Fibroblast of lung (primary cell): ENCODE measurements around the gene CCDC70. TPM values are rescaled to one million over a fixed set of nuclear protein-coding genes. Genes with fewer than 3 reads are reported as not detected.
"Not testable (repeated sequence)": the region's sequence is repeated elsewhere in the genome, so short reads cannot be mapped to it uniquely, and the experiment has no call there.

ENCODE experiments used
- DNase-seq, 2 donors: peaks; one replicate each; pipeline versions ENCODE4 v3.0.0 to v3.0.0-alpha.2; 2010; ENCODE audit warnings: low read depth in 2 of 2
- H2AFZ ChIP-seq: 2 replicates; pipeline ENCODE4 v1.5.1; 2012; ENCODE audit warnings: low read length, control low read depth, inconsistent platforms
- H3K27ac ChIP-seq: 2 replicates; pipeline ENCODE4 v1.5.1; 2011; ENCODE audit warnings: low read length, control low read depth; ENCODE audit not compliant: insufficient read depth
- H3K27me3 ChIP-seq: 2 replicates; pipeline ENCODE4 v1.5.1; 2011; ENCODE audit warnings: mild to moderate bottlenecking, low read length; ENCODE audit not compliant: control insufficient read depth, insufficient read depth
- H3K36me3 ChIP-seq: 2 replicates; pipeline ENCODE4 v1.5.1; 2011; ENCODE audit warnings: low read length; ENCODE audit not compliant: control insufficient read depth, insufficient read depth
- H3K4me1 ChIP-seq: 2 replicates; pipeline ENCODE4 v1.5.1; 2011; ENCODE audit warnings: low read length; ENCODE audit not compliant: control insufficient read depth, insufficient read depth; ENCODE audit errors: extremely low read depth
- H3K4me2 ChIP-seq: 2 replicates; pipeline ENCODE4 v1.5.1; 2011; ENCODE audit warnings: low read length, control low read depth; ENCODE audit not compliant: insufficient read depth; ENCODE audit errors: extremely low read depth
- H3K4me3 ChIP-seq, 4 experiments: fragments of 200-600 bp in 1 of 4; sonication (generic) in 1 of 4; replicated peaks in 1 of 4; 2 replicates each; pipeline ENCODE4 v1.5.1; 2011 to 2016; ENCODE audit warnings: low read length in 4 of 4, low read depth in 3 of 4, mild to moderate bottlenecking in 3 of 4, control low read depth in 2 of 4, inconsistent platforms in 1 of 4, mixed read lengths in 1 of 4; ENCODE audit not compliant: insufficient read depth in 1 of 4; ENCODE audit errors: control extremely low read depth in 1 of 4
- H3K79me2 ChIP-seq: 2 replicates; pipeline ENCODE4 v1.5.1; 2012; ENCODE audit warnings: mild to moderate bottlenecking, low read length, inconsistent platforms; ENCODE audit not compliant: control insufficient read depth, insufficient read depth
- H3K9ac ChIP-seq: 2 replicates; pipeline ENCODE4 v1.5.1; 2011; ENCODE audit warnings: mild to moderate bottlenecking, low read length, control low read depth; ENCODE audit not compliant: insufficient read depth
- H3K9me3 ChIP-seq: 2 replicates; pipeline ENCODE4 v1.5.1; 2012; ENCODE audit warnings: low read depth, low read length; ENCODE audit not compliant: control insufficient read depth, insufficient read depth
- H4K20me1 ChIP-seq: 2 replicates; pipeline ENCODE4 v1.5.1; 2011; ENCODE audit warnings: low read length; ENCODE audit not compliant: control insufficient read depth, insufficient read depth; ENCODE audit errors: extremely low read depth
- EZH2 ChIP-seq: IDR thresholded peaks from 2 replicates; pipeline ENCODE4 v1.5.1; 2012; ENCODE audit warnings: low read length, control low read depth, mild to moderate bottlenecking; ENCODE audit errors: missing control alignments
- polyA plus RNA-seq, 2 donors: library from polyadenylated mRNA; depleted of rRNA in 1 of 2; stranded (reverse) in 1 of 2; unstranded in 1 of 2; fragments of >200 nt; gene quantifications; 2 replicates each; pipeline ENCODE4 v1.2.1, GENCODE V29; 2011 to 2012; ENCODE audit warnings: missing spikeins in 1 of 2
- total RNA-seq: library from RNA; depleted of rRNA; stranded (reverse); fragments of >200 nt; gene quantifications from 2 replicates; pipeline ENCODE4 v1.2.1, GENCODE V29; 2014
- TF ChIP-seq, protein P1 (sequence below), 2 donors: IDR thresholded peaks in 1 of 2; conservative IDR thresholded peaks in 1 of 2; 1 replicate in 1 of 2; 2 replicates in 1 of 2; pipeline ENCODE4 v1.5.1; 2011 to 2012; ENCODE audit warnings: low read length in 2 of 2, control low read depth in 1 of 2, inconsistent platforms in 1 of 2, low read depth in 1 of 2, mild to moderate bottlenecking in 1 of 2

The CCDC70 gene
- total and polyA plus RNA-seq, 2 donors (not counting 1 experiment from before 2014, with no cell fraction given): not detected

DNA sequence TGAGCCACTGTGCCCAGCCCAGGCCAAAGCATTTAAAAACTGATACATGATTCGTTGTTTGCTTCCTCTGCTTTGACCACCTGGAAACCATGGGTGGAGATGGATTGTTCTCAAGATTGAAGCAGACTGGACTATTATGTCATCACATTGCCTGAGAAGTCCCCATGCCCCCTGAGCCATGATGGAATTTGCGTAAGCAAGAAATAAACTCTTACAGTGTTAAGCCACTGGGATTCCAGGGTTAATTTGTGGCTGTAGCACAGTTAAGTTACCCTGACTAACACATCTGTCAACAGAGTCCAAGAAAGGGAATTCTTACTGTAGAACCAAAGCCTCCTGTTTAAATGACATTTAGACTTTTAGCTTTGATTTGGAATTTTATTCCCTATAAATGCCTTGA is 38.4 kb upstream of the CCDC70 start:
- H3K4me2 ChIP-seq: no peak overlapping the region
- peak in 1 of 2 donors; percentile 27 for DNase-seq
- H3K27me3 ChIP-seq: peaks cover 31% of the 10 kb centered on the region

DNA sequence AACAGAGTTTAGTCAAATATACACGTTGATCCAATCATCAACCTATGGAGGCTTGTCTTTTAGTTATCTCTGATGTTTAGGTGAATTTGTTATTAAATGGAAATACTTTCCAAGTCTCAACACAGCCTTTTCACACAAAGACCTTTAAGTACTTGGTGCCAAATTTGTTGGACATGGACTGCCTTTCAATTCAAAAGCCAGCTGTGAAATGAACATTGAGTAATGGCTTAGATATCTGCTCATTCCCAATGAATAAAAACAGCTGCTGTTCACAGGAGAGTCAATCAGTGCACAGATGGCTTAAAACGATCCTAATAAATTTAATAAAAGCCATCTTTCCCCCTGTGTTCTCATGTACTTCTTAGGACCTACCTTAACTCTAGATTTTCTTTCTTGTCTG is 37.9 kb upstream of the CCDC70 start:
- H3K4me2 ChIP-seq: no peak overlapping the region
- H3K4me1 ChIP-seq: no peaks in the 10 kb centered on the region
- DNase-seq: no peak
- no peaks in the 10 kb centered on the region for H3K36me3 ChIP-seq
- H2AFZ ChIP-seq: no peak overlapping the region
- H3K4me3 ChIP-seq: no peak overlapping the region
- H3K79me2 ChIP-seq: no peaks in the 10 kb centered on the region
- H3K27ac ChIP-seq: no peak overlapping the region
- H3K27me3 ChIP-seq: peaks cover 30% of the 10 kb centered on the region
- H4K20me1 ChIP-seq: no peaks in the 10 kb centered on the region
- H3K9ac ChIP-seq: no peak overlapping the region
- no peaks in the 10 kb centered on the region for H3K9me3 ChIP-seq
- no peak for TF ChIP-seq EZH2
- TF ChIP-seq, protein P1, sequence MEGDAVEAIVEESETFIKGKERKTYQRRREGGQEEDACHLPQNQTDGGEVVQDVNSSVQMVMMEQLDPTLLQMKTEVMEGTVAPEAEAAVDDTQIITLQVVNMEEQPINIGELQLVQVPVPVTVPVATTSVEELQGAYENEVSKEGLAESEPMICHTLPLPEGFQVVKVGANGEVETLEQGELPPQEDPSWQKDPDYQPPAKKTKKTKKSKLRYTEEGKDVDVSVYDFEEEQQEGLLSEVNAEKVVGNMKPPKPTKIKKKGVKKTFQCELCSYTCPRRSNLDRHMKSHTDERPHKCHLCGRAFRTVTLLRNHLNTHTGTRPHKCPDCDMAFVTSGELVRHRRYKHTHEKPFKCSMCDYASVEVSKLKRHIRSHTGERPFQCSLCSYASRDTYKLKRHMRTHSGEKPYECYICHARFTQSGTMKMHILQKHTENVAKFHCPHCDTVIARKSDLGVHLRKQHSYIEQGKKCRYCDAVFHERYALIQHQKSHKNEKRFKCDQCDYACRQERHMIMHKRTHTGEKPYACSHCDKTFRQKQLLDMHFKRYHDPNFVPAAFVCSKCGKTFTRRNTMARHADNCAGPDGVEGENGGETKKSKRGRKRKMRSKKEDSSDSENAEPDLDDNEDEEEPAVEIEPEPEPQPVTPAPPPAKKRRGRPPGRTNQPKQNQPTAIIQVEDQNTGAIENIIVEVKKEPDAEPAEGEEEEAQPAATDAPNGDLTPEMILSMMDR (conservative IDR thresholded peaks at IDR 0.05 in 1 of 2, IDR thresholded peaks at IDR 0.05 in 1 of 2; ENCODE audit: low read depth in 1 of 2, low read length in 2 of 2): no peak

More for the DNA sequence above, 38.4 kb upstream of the CCDC70 start:
- no peaks in the 10 kb centered on the region for H3K4me1 ChIP-seq
- H2AFZ ChIP-seq: no peak overlapping the region
- no peaks in the 10 kb centered on the region for H3K36me3 ChIP-seq
- no peak overlapping the region for H3K4me3 ChIP-seq
- H3K9ac ChIP-seq: no peak overlapping the region
- H3K79me2 ChIP-seq: no peaks in the 10 kb centered on the region
- TF ChIP-seq, protein P1 (conservative IDR thresholded peaks at IDR 0.05 in 1 of 2, IDR thresholded peaks at IDR 0.05 in 1 of 2; ENCODE audit: low read depth in 1 of 2, low read length in 2 of 2): no peak
- no peak for TF ChIP-seq EZH2
- H3K27ac ChIP-seq: no peak overlapping the region
- no peaks in the 10 kb centered on the region for H4K20me1 ChIP-seq
- no peaks in the 10 kb centered on the region for H3K9me3 ChIP-seq

DNA sequence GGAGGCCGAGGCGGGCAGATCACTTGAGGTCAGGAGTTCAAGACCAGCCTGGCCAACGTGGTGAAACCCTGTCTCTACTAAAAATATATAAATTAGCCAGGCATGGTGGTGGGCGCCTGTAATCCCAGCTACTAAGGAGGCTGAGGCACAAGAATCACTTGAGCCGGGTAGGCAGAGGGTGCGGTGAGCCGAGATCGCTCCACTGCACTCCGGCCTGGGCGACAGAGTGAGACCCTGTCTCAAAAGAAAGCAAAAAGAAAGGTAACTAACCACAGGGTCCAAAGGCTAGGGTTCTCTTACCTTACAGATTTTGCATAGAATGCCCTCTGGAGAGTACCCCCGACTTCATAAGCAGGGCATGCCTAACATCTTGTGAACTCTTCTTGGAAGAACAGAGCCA is 37.1 kb upstream of the CCDC70 start:
- H3K27me3 ChIP-seq: peaks cover 26% of the 10 kb centered on the region
- not testable (repeated sequence) for H3K36me3 ChIP-seq, DNase-seq, H3K9ac ChIP-seq, H3K27ac ChIP-seq, H4K20me1 ChIP-seq, H2AFZ ChIP-seq, H3K4me1 ChIP-seq, H3K79me2 ChIP-seq, H3K9me3 ChIP-seq, H3K4me2 ChIP-seq, H3K4me3 ChIP-seq
